ENCODE measurements around the gene IZUMO4. TPM values are rescaled to one million over a fixed set of nuclear protein-coding genes. Genes with fewer than 3 reads are reported as not detected.

IZUMO4 gene
- total RNA-seq, 1 donor from 2014 or later = 5.8 TPM

DNA sequence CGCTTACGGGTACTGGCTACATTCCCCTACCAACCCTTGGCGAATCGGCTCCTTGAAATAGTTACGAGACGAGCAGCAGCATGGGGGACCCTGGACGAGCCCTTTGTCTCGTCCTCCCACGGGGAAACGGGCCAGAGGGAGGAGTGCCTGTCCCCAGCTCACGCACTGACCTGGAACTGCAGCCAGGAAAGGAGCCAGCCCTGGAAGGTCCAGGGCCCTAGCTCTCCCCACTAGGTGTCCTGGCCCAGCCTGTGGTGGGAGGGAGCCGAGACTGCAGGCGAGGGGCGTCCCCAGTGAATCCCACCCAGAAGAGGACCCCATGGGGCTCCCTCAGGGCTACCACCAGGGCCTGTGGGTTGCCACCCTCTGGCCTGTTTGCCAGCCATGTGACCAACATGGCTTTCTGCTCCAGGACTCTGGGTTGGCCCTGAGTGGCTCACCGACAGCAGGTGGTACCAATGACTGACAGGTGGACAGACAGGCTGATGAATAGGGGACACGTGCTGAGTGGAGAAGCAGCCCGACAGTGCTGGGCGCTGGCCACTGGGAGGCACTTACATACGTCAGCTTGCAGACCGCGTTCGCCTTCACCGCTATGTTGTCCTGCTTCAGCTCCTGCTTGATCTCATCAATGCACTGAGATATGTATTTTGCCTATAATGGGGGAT lies 41.5 kb downstream of the IZUMO4 start:
- H3K4me1 ChIP-seq (ENCODE audit: insufficient read depth, low read length) = no peaks in the 10 kb centered on the region
- FAIRE-seq = no peak
- no peak overlapping the region for H3K4me2 ChIP-seq (ENCODE audit: low read length)
- TF ChIP-seq, protein P1, sequence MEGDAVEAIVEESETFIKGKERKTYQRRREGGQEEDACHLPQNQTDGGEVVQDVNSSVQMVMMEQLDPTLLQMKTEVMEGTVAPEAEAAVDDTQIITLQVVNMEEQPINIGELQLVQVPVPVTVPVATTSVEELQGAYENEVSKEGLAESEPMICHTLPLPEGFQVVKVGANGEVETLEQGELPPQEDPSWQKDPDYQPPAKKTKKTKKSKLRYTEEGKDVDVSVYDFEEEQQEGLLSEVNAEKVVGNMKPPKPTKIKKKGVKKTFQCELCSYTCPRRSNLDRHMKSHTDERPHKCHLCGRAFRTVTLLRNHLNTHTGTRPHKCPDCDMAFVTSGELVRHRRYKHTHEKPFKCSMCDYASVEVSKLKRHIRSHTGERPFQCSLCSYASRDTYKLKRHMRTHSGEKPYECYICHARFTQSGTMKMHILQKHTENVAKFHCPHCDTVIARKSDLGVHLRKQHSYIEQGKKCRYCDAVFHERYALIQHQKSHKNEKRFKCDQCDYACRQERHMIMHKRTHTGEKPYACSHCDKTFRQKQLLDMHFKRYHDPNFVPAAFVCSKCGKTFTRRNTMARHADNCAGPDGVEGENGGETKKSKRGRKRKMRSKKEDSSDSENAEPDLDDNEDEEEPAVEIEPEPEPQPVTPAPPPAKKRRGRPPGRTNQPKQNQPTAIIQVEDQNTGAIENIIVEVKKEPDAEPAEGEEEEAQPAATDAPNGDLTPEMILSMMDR (IDR thresholded peaks at IDR 0.05; ENCODE audit: insufficient read depth, low read depth, low read length) = no peak
- TF ChIP-seq EZH2 (IDR thresholded peaks at IDR 0.05; ENCODE audit: insufficient read depth, low read length) = no peak
- H3K27me3 ChIP-seq (ENCODE audit: insufficient read depth, low read length) = no peaks in the 10 kb centered on the region
- H3K9me3 Mint-ChIP-seq (ENCODE audit: unreplicated experiment) = no peaks in the 10 kb centered on the region
- H3K9ac ChIP-seq (ENCODE audit: low read length) = no peak overlapping the region
- H3K9me3 ChIP-seq (ENCODE audit: insufficient read depth, low read depth, low read length) = no peaks in the 10 kb centered on the region
- H3K36me3 ChIP-seq (ENCODE audit: insufficient read depth, low read length) = peaks cover 12% of the 10 kb centered on the region
- no peak overlapping the region for H3K4me3 Mint-ChIP-seq (ENCODE audit: unreplicated experiment)
- H3K4me3 ChIP-seq (ENCODE audit: insufficient read depth, low read depth, low read length) = no peak overlapping the region
- H2AFZ ChIP-seq (ENCODE audit: low read depth, low read length) = no peak overlapping the region
- no peaks in the 10 kb centered on the region for H3K4me1 Mint-ChIP-seq (ENCODE audit: low read depth, unreplicated experiment)
- peaks cover 83% of the 10 kb centered on the region for H4K20me1 ChIP-seq (ENCODE audit: insufficient read depth, low read length)
- DNase-seq (ENCODE audit: low read depth) = no peak
- H3K27ac Mint-ChIP-seq (ENCODE audit: unreplicated experiment) = no peak overlapping the region
- H3K79me2 ChIP-seq (ENCODE audit: insufficient read depth, low read length) = peaks cover 77% of the 10 kb centered on the region
- H3K27me3 Mint-ChIP-seq (ENCODE audit: low read depth, unreplicated experiment) = no peaks in the 10 kb centered on the region
- no peak overlapping the region for H3K27ac ChIP-seq (ENCODE audit: low read depth, low read length)
- H3K36me3 Mint-ChIP-seq (ENCODE audit: low read depth, unreplicated experiment) = peaks cover 5% of the 10 kb centered on the region

DNA sequence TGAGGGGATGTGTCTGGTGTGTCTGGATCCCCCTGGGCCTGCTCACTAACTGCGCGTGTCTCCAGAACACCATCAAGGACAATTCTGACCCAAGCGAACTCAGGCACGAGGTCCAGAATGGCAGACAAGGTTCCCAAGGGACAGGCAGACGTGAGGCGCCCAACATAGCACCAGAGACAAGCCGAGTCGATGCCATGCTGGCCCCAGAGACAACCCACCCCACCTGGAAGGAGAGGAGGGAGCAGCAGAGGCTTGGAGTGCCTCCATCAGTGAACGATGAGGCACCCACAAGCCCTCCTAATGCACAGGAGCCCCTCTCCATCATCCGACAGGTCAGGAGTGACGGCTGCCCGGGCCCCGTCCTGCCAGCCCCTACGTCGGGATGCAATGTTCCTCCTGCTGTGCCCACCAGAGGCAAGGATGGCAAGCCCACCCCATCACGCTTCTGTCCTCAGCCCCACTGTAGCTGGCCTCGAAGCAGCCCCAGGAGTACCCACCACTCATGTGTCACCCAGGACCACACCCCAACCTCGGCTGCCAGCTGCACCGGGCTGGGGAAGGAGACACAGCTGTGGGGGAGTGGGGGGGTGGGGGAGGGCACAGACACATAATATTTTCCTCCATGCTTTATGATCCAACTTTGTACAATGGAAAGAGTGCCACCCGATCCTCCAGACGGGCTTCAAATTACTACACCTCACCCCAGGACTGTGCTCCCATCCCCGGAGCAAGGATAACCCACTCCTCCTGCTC lies 42.8 kb downstream of the IZUMO4 start:
- Histone ChIP-seq H3K79me2 (ENCODE audit: insufficient read depth, low read length) (peaks cover 86% of the 10 kb centered on the region), H3K4me2 (ENCODE audit: low read length) (no peak overlapping the region), H3K9me3 (ENCODE audit: insufficient read depth, low read depth, low read length) (no peaks in the 10 kb centered on the region), H2AFZ (ENCODE audit: low read depth, low read length) (no peak overlapping the region), H3K27ac (ENCODE audit: low read depth, low read length) (no peak overlapping the region), H3K27me3 (ENCODE audit: insufficient read depth, low read length) (no peaks in the 10 kb centered on the region), H3K9ac (ENCODE audit: low read length) (no peak overlapping the region), H3K4me3 (ENCODE audit: insufficient read depth, low read depth, low read length) (no peak overlapping the region), H4K20me1 (ENCODE audit: insufficient read depth, low read length) (peaks cover 91% of the 10 kb centered on the region), H3K36me3 (ENCODE audit: insufficient read depth, low read length) (peaks cover 11% of the 10 kb centered on the region), H3K4me1 (ENCODE audit: insufficient read depth, low read length) (no peaks in the 10 kb centered on the region)
- DNase-seq (ENCODE audit: low read depth) (no peak), FAIRE-seq (no peak)
- Mint-ChIP-seq H3K36me3 (ENCODE audit: low read depth, unreplicated experiment) (peaks cover 6% of the 10 kb centered on the region), H3K27me3 (ENCODE audit: low read depth, unreplicated experiment) (no peaks in the 10 kb centered on the region), H3K9me3 (ENCODE audit: unreplicated experiment) (no peaks in the 10 kb centered on the region), H3K4me1 (ENCODE audit: low read depth, unreplicated experiment) (no peaks in the 10 kb centered on the region), H3K4me3 (ENCODE audit: unreplicated experiment) (no peak overlapping the region), H3K27ac (ENCODE audit: unreplicated experiment) (no peak overlapping the region)
- TF ChIP-seq, protein P1 (IDR thresholded peaks at IDR 0.05; ENCODE audit: insufficient read depth, low read depth, low read length) = no peak
- no peak for TF ChIP-seq EZH2 (IDR thresholded peaks at IDR 0.05; ENCODE audit: insufficient read depth, low read length)

DNA sequence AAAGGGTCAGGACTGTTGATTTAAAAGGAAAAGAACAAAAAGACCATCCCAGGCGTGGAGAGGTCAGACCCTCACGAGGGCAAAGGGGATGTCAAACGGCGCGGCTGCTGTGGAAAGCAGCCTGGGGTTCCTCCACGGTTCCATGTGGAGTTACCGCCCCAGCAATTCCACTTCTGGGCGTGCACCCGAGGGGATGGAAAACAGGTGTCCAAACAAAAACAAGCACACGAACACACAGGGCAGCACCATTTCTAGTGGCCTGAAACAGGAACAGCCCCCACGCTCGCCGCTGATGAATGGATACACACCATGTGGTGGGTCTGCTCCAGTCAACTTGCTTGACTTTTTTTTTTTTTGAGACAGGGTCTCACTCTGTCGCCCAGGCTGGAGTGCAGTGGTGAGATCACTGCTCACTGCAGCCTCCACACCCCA lies 43.4 kb downstream of the IZUMO4 start:
- H3K9ac ChIP-seq (ENCODE audit: low read length) = no peak overlapping the region
- no peak overlapping the region for H3K27ac Mint-ChIP-seq (ENCODE audit: unreplicated experiment)
- DNase-seq (ENCODE audit: low read depth) = no peak
- no peak overlapping the region for H3K4me2 ChIP-seq (ENCODE audit: low read length)
- no peak overlapping the region for H3K4me3 Mint-ChIP-seq (ENCODE audit: unreplicated experiment)
- no peak for FAIRE-seq
- H3K4me1 Mint-ChIP-seq (ENCODE audit: low read depth, unreplicated experiment) = no peaks in the 10 kb centered on the region
- H3K79me2 ChIP-seq (ENCODE audit: insufficient read depth, low read length) = peaks cover 92% of the 10 kb centered on the region
- no peak overlapping the region for H3K27ac ChIP-seq (ENCODE audit: low read depth, low read length)
- peaks cover 11% of the 10 kb centered on the region for H3K36me3 ChIP-seq (ENCODE audit: insufficient read depth, low read length)
- no peak for TF ChIP-seq EZH2 (IDR thresholded peaks at IDR 0.05; ENCODE audit: insufficient read depth, low read length)
- TF ChIP-seq, protein P1 (IDR thresholded peaks at IDR 0.05; ENCODE audit: insufficient read depth, low read depth, low read length) = no peak
- no peaks in the 10 kb centered on the region for H3K9me3 ChIP-seq (ENCODE audit: insufficient read depth, low read depth, low read length)
- no peaks in the 10 kb centered on the region for H3K27me3 Mint-ChIP-seq (ENCODE audit: low read depth, unreplicated experiment)
- H2AFZ ChIP-seq (ENCODE audit: low read depth, low read length) = no peak overlapping the region
- H3K9me3 Mint-ChIP-seq (ENCODE audit: unreplicated experiment) = no peaks in the 10 kb centered on the region
- H3K27me3 ChIP-seq (ENCODE audit: insufficient read depth, low read length) = no peaks in the 10 kb centered on the region
- no peaks in the 10 kb centered on the region for H3K4me1 ChIP-seq (ENCODE audit: insufficient read depth, low read length)
- peaks cover 97% of the 10 kb centered on the region for H4K20me1 ChIP-seq (ENCODE audit: insufficient read depth, low read length)
- peaks cover 6% of the 10 kb centered on the region for H3K36me3 Mint-ChIP-seq (ENCODE audit: low read depth, unreplicated experiment)
- no peak overlapping the region for H3K4me3 ChIP-seq (ENCODE audit: insufficient read depth, low read depth, low read length)

Measured in astrocyte (in vitro differentiated cells and primary cell).